ENCODE data around the gene NTSR1. TPM values are rescaled to one million over a fixed set of nuclear protein-coding genes. Genes with fewer than 3 reads are reported as not detected.

Gene NTSR1
- total RNA-seq, 1 donor from 2014 or later = not detected

DNA sequence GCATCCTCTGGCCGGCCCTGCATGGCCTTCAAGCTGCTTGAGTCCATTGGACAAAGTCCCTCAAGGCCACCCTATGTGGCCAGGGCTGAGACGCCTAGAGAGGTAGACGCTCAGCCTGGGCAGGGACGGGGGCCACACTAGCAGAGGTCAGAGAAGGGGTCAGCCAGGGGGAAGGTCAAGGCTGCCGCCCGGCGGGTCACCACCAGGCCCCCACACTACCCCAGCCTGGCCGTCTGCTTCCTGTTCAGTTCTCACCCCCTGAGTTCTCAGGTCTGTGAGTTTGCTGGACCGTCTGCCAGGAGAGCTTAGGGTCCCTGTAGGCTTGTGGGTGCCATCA, 37.3 kb downstream of the NTSR1 start:
- ChIA-PET POLR2A (no interaction called here), CTCF (no interaction called here)
- Mint-ChIP-seq H3K4me1 (peaks cover 3% of the 10 kb centered on the region), H3K4me3 (no peak overlapping the region), H3K36me3 (ENCODE audit: low read depth) (no peaks in the 10 kb centered on the region), H3K27me3 (no peaks in the 10 kb centered on the region), H3K27ac (no peak overlapping the region), H3K9me3 (peaks cover 5% of the 10 kb centered on the region)
- TF ChIP-seq, protein P1, sequence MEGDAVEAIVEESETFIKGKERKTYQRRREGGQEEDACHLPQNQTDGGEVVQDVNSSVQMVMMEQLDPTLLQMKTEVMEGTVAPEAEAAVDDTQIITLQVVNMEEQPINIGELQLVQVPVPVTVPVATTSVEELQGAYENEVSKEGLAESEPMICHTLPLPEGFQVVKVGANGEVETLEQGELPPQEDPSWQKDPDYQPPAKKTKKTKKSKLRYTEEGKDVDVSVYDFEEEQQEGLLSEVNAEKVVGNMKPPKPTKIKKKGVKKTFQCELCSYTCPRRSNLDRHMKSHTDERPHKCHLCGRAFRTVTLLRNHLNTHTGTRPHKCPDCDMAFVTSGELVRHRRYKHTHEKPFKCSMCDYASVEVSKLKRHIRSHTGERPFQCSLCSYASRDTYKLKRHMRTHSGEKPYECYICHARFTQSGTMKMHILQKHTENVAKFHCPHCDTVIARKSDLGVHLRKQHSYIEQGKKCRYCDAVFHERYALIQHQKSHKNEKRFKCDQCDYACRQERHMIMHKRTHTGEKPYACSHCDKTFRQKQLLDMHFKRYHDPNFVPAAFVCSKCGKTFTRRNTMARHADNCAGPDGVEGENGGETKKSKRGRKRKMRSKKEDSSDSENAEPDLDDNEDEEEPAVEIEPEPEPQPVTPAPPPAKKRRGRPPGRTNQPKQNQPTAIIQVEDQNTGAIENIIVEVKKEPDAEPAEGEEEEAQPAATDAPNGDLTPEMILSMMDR (IDR thresholded peaks at IDR 0.05) = no peak
- intact Hi-C loops (cut with micrococcal nuclease) = no loop called here
- DNase-seq = no peak
- no peak for ATAC-seq (ENCODE audit: low read depth)

GRCh38 chr20:62748311-62748710, 39.7 kb downstream of the NTSR1 start:
- Mint-ChIP-seq H3K4me1 (peaks cover 3% of the 10 kb centered on the region), H3K27ac (no peak overlapping the region), H3K9me3 (peaks cover 5% of the 10 kb centered on the region), H3K36me3 (ENCODE audit: low read depth) (no peaks in the 10 kb centered on the region), H3K27me3 (peaks cover 5% of the 10 kb centered on the region), H3K4me3 (no peak overlapping the region)
- CTCF ChIA-PET = no interaction called here
- ATAC-seq (ENCODE audit: low read depth) (no peak), DNase-seq (no peak)
- TF ChIP-seq, protein P1 (IDR thresholded peaks at IDR 0.05) = no peak
- POLR2A ChIA-PET = no interaction called here
- intact Hi-C loops (cut with micrococcal nuclease) = no loop called here

DNA sequence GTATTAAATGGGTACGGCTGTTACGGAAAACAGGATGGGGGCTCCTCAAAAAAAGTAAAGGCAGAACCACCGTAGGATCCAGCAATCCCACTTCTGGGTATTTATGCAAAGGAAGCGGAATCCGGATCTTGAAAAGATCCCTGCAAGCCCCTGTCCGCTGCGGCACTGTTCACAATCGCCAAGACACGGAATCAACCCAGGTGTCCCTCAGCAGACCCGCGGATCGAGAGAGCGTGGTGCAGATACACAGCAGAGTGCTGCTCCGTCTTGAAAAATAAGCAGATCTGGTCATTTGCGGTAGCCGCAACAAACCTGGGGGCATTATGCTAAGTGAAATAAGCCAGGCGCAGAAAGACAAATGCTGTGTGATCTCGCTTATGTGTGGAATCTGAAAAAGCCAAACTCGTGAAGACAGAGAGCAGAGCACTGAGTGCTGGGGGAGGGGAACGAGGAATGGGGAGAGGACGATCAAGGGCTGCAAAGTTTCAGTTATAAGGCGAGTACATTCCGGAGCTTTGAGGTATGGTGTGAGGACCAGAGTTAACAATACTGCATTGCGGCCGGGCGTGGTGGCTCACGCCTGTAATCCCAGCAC, 41.3 kb downstream of the NTSR1 start:
- DNase-seq = no peak

GRCh38 chr20:62751551-62752150, 43.0 kb downstream of the NTSR1 start:
- TF ChIP-seq, protein P1 (IDR thresholded peaks at IDR 0.05) = no peak
- ChIA-PET POLR2A (interaction anchor here (0.6 to 0.7 kb wide), 2 partner anchors 11 to 189 kb away, joined by 3 to 6 read pairs; no protein-coding TSS in a partner anchor), CTCF (no interaction called here)
- DNase-seq = no peak
- no peaks in the 10 kb centered on the region for H3K4me1 Mint-ChIP-seq
- no peak overlapping the region for H3K4me3 Mint-ChIP-seq
- intact Hi-C loops (cut with micrococcal nuclease) = loop anchor here (10.0 kb wide), 1 partner anchor 57 kb away; no protein-coding TSS in a partner anchor
- H3K27ac Mint-ChIP-seq = no peak overlapping the region
- peaks cover 5% of the 10 kb centered on the region for H3K9me3 Mint-ChIP-seq
- H3K27me3 Mint-ChIP-seq = peaks cover 9% of the 10 kb centered on the region
- ATAC-seq (ENCODE audit: low read depth) = no peak
- H3K36me3 Mint-ChIP-seq (ENCODE audit: low read depth) = no peaks in the 10 kb centered on the region

More for the DNA sequence above, 41.3 kb downstream of the NTSR1 start:
- Mint-ChIP-seq H3K9me3 (peaks cover 5% of the 10 kb centered on the region), H3K36me3 (ENCODE audit: low read depth) (no peaks in the 10 kb centered on the region), H3K27me3 (peaks cover 7% of the 10 kb centered on the region), H3K27ac (no peak overlapping the region), H3K4me3 (no peak overlapping the region), H3K4me1 (no peaks in the 10 kb centered on the region)
- TF ChIP-seq, protein P1 (IDR thresholded peaks at IDR 0.05) = no peak
- ATAC-seq (ENCODE audit: low read depth) = no peak
- intact Hi-C loops (cut with micrococcal nuclease) = loop anchor here (10.0 kb wide), 1 partner anchor 55 kb away; no protein-coding TSS in a partner anchor
- ChIA-PET CTCF (no interaction called here), POLR2A (no interaction called here)

DNA sequence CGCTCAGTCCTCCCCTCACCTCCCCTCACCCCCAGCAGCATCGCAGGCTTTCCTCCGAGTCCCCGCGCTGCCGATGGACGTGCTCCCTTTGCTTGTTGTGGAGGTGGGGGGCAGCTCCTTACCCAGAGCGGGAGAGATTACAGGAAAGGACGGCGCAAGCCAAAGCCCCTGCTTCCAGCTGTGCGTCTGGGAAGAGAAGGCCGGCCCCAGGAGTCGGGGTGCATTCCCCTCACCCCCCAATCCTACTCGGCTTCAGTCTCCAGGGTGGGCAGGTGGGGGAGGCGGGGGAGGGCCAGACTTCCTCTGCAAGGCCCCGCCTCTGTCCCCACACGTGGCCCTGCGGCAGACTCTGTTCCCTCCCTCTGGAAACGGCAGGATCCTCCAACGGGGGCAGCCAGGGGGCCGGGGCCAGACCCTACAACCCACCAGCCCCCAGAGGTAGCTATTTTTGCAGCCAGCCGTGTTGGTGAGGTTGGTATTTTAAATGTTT, 43.6 kb downstream of the NTSR1 start:
- ATAC-seq (ENCODE audit: low read depth) (peak; percentile 34), DNase-seq (no peak)
- H3K9me3 Mint-ChIP-seq = peaks cover 5% of the 10 kb centered on the region
- no peaks in the 10 kb centered on the region for H3K36me3 Mint-ChIP-seq (ENCODE audit: low read depth)
- CTCF ChIA-PET = no interaction called here
- no peak overlapping the region for H3K27ac Mint-ChIP-seq
- H3K4me1 Mint-ChIP-seq = no peaks in the 10 kb centered on the region
- intact Hi-C loops (cut with micrococcal nuclease) = loop anchor here (10.0 kb wide), 1 partner anchor 57 kb away; no protein-coding TSS in a partner anchor
- H3K4me3 Mint-ChIP-seq = no peak overlapping the region
- TF ChIP-seq, protein P1 (IDR thresholded peaks at IDR 0.05) = no peak
- peaks cover 12% of the 10 kb centered on the region for H3K27me3 Mint-ChIP-seq
- POLR2A ChIA-PET = interaction anchor here (0.7 kb wide), 1 partner anchor 12 kb away, joined by 3 read pairs; no protein-coding TSS in a partner anchor
